HG02884 (cell line): ENCODE results near the gene EYA2.
"Not testable (repeated sequence)": the region's sequence is repeated elsewhere in the genome, so short reads cannot be mapped to it uniquely, and the experiment has no call there.

Experiments
- ATAC-seq: cut with Tn5 transposase; IDR thresholded peaks from one replicate; pipeline ENCODE4 v1.9.1; 2021; ENCODE audit warnings: mild to moderate bottlenecking, moderate library complexity; ENCODE audit not compliant: unreplicated experiment

The EYA2 gene

DNA sequence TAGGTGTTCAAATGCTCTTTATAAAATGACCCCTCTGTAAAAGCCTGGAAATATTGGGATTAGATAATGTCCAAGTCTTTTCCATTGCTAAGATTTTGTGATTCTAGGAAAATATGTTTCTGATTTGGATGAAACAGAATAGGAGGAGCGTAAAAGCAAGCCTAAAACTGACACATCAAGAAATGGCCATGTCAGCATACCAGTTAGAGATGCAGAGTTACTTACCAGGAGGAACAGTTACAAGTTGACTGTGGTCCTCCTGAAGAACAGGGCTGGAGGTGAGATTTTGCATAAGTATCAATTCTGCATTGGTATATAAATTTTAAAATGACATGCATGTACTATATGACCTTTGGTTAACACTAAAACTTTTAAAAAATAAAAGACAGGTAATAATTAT, 35.3 kb downstream of the EYA2 start:
- ATAC-seq = no peak

DNA sequence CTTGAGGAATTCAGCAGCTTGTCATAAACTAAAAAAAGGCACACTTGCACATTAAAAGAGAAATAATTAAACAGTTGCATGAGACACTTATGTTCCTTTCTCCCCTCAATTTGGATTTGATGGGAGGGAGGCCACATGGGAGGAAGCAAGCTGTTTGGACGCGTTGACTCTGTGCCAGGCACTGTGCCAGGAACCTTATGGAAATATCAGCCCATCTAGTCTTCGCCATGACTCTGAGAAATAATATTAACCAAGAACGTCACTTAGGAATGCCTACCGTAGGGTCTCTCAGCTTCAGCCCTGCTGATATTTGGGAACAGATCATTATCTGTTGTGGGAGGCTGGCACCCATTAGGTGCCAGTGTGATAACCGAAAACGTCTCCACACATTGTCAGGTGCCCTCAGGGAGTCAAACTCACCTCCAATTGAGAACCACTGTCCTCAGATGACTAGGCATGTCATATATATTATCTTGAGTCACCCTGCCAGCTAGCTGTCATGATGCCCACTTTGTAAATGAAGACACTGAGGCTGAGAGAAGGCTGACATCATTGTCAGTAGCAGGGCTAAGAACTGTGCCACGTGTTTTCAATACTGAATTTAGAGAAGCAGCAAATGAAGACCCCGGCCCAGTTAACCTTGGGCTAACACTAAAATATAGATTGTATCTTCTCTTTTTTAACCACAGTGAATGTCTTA, 36.1 kb downstream of the EYA2 start:
- no peak for ATAC-seq

DNA sequence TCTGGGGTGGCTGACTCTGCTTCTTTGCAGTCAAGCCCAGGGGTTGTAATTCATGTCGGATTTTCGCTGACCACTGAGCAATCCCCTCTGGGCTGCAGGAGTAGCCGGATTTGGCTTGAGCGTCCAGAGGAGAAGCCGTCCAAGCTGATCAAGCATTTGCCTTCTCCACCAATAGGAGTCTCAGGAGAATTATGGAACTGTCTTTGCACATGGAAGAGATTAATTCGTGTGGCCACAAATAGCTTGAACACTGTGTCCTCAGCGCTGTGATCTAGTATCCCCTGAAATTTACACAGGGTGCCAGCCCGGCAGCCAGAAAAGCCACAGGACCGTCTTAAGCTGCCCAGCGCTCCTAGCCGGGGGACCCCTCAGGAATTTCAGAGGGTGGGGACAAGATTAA, 37.1 kb downstream of the EYA2 start:
- no peak for ATAC-seq

DNA sequence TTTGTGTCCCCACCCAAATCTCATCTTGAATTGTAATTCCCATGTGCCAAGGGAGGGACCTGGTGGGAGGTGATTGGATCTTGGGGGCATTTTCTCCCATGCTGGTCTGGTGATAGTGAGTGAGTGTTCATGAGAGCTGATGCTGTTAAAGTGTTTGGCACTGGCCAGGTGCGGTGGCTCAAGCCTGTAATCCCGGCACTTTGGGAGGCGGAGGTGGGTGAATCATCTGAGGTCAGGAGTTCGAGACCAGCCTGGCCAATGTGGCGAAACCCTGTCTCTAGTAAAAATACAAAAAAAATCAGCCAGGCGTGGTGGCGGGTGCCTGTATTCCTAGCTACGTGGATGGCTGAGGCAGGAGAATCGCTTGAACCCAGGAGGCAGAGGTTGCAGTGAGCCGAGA, 37.8 kb downstream of the EYA2 start:
- not testable (repeated sequence) for ATAC-seq

DNA sequence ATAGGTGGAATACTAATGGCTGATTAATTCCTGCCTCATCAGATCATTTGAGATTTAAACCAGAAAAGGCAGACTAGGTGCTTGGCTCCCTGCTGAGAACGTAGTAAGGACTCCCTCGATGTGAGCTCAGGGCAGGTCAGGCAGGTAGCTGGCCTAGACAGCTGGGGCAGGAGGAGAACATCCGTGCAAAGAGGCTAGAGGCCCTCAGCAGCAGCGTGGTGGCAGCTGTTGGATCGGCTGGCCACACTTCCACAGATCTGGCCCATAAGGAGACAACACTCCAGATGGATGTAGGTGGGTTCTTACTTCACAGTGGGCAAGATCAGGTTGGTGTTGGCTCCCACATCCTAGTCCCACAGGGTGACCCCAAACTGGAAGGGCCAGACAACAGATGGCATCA, 38.5 kb downstream of the EYA2 start:
- no peak for ATAC-seq

DNA sequence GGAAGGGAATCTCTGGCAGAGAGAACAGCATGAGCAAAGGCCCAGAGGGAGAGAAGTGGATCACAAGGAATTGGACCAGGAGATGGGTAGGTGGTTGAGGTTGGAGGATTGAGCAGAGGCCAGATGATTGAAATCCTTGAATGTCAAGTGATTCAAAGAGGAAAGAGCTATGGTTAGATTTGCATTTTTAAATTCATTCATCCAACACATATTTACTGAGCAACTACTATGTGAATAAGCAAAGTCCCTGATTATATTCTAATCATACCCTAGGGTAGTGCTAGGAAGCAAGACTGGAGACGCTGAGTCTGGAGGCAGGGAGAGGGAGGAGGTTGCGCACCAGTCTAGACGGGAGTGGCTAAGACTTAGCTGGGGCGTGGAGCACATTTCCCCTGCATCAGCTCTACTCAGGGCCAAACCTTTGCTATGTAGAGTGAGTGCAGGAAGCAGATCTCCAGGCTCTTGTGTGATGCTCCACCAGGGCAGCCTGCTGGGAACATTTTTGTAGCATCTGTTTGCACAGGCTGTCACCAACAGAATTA, 40.2 kb downstream of the EYA2 start:
- ATAC-seq = no peak

DNA sequence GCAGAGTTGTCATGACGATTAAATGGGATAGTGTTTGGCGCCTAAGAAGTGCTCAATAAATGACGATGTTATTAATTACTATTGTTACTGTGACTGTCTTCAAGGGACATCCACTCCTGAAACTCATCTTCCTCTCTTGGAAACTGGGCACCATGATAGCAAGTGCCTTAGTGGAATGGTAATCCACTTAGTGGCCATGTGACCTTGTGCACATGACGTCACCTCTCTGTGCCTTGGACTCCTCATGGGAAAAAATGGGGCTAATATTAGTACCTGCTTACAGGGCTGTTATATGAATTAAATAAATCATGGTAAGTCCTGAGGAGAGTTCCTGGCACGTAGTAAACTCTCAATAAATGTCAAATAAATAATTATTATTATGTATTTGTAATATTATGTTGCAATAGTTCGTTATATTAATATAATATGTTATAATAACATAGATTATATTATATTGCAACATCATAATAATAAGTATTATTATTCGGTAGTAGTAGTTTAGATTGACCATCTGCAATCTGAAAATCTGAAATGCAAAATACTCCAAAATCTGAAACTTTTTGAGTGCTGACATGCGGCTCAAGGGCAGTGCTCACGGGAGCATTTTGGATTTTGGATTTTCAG, 40.9 kb downstream of the EYA2 start:
- no peak for ATAC-seq

DNA sequence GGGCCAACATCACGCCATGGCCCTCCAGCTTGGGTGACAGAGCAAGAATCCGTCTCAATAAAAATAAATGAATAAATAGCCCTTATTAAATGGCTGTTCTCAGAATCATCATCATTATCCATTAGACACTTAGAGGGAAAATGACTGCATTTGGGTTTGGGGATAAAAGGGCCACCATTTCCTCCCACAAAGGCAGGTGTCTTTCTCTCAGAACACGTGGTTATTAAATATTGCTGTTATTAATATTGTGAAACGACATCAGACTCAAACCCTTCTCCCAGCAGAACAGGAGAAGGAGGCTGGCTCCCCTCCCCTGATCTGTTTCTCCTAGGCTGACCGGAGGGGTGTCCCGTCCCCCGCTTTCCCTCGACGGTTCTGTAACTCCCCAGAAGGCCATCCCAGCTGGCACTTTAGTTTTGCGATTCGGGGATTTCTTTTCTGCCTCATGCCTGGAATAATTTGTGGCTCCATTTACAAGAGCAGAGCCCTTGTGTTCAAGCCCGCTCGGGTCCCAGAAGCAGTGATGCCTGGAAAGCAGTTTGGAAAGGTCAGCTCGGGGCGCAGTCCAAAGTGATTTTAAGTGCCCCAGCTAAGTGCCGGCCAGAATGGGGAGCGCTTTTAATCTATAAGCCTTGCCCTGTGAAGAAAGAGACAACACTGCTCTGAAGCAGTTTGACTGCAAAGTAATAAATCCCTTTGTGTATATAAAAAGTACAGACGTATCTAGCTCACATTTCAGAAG, 41.9 kb downstream of the EYA2 start:
- no peak for ATAC-seq

DNA sequence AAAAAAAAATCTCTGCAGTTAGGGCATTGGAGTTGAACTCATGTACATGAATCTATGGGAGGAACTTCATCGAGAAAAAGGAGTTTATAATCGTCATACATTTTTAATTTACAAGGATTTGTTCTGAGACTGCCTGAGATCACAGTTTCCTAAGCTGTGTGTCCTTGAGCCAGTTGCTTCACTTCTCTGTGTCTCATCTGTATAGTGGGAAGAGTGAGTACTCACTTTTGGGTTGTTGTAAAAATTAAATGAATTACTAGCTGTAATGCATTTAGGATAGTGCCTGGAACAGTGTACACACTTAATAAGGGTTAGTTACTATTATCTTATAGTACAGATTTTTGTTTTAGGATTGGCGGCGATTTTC, 42.5 kb downstream of the EYA2 start:
- no peak for ATAC-seq

DNA sequence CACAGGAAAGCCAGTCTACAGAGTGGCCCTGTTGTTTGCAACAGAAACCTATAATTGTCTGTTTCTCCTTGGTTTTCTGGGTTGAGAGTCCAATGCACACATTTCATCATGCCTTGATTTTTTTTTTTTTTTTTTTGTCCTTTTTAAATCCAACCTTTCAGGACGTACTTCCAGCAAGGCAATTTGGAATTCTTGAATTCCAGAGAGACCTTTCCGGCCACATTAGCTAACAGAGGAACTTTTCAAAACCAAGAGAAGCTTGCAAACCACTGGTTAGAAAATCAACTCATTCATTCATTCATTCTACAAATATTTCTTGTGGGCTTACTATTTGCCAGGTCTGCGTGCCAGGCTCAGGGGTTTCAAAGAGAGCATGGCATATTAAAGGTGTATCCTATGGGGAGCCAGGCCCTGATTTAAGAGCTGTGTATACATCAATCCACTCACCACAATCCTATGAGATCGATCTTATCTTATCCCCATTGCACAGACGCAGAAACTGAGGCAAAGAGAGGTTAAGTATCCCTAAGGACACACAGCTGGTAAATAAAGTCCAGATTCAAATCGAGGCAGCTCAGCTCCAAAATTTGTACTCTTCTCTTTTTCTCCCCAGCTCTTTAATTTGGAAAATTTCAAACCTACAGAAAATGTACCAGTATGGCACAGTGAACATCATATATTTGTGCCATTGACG, 43.0 kb downstream of the EYA2 start:
- ATAC-seq = no peak

DNA sequence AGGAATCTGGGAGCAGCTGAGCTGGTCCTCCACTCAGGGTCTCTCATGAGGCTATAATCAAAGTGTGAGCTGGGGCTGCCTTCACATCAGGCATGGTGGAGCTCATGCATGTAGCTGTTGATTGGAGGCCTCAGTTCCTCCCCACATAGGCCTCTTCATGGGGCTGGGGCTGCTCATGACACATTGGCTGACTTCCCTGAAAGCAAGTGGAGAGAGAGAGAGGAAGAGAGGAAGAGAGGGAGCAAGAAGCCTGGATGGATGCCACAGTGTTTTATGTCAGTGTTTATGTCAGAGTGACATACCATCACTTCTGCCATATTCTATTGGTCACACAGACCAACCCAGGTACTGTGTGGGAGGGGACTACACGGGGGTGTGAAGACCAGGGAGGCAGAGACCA, 43.8 kb downstream of the EYA2 start:
- ATAC-seq = no peak

DNA sequence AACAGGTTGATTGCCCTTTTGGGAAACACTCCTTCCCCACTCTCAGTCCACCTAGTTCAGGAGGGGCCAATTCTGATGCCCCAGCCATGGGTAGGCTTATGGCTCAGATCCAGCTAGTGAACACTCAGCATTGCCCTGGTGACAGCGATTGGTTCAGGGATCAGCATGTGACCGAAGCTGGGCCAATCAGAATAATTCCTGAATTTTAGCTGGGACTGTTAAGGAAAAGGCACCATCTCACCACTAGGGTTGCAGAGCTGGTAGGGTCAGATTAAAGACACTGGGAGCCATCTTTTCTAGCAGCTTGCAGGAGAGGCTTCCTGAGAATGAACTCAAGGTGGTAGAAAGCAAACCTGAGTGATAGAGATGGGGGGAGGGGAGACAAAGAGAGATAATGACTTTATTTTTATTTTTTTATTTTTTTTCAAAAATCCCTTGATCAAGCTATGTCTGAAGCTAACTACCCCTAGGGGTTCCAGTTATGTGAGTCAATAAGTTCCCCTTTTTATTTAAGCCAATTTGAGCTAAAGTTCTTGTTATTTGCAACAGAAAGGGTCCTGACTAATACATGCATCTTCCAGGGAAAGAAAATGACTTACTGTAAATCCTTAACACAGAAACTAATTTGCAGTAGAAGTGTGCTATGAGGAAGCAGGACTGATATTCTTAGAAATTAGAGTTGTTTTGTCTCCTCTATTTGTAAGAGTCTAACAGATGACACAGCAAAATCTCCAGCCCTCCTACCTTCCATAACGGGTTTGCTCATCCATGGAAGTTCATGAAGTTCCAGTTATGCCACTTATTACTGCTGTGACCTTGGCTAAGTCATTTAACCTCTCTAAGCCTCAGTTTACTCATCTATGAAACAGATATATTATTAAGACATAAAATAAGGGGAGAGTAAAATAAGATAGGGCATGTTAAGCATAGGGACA, 44.7 kb downstream of the EYA2 start:
- ATAC-seq = no peak

DNA sequence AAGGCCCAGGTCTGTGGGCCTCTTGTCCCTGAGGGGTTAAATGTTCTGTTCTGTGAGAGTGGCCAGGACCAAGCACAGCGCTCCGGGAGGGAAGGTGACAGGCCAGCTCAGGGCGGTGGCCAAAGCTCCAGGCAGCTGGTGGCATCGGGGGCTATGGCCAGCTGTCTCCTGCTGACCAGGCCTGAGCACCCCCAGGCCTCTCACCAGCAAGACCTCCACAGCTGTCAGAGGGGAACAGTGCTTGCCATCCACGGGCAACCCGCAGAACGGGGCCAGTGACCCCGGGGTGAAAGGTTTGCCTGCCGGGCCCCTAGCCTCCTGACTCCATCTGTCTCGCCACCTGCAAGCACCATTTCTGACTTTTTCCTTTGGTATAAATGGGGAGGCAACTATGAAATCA, 46.0 kb downstream of the EYA2 start:
- ATAC-seq = no peak

DNA sequence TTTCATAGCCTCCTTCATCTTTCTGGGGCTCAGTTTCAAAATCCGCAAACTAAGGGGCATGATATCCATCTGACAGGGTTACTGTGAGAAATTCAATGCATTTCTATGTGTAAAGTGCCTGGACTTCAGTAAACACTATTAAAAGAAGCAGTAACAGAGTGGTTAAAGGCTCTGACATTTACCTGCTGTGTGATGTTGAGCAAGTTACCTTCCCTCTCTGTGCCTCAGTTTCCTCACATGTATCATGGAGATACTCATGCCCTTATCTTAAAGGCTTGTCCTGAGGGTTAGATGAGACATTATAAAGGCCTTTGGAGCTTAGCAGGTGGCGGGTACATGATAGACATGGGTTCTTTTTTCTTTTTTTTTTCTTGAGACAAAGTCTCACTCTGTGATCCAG, 46.8 kb downstream of the EYA2 start:
- ATAC-seq = no peak

DNA sequence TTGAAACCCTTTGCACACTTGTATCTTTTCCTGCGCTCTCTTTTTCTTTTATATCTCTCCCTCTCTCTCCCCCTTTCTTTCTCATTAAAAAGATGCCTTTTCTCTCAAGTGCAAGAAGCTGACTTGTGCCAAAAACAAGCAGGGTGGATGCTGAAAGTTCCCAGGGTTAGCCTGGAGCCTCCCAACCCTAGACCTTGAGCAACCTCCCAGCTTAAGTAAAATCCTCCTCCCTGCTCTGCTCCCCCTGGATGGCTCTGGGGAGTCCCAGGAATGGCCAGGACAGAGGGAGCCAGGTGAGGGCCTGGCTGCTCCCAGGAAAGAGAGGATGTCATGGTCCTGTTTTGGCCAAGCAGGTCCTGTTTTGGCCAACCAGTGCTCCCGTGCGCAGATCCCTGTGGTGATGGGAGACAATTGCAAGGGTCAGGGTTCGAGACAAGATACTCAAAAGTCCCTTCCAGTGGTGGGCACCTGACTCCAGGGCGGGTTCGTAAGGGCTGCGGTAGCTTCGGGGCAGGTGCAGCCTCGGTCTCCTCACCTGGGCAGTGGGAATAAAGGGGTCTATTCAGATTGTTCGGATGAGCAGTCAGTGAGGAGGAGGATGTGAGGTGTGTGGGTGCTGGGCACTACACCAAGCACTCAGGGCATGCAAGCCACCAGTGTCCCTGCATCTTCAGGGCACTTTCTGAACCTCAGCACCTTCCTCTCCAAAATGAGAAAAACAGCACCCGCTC, 49.4 kb downstream of the EYA2 start:
- ATAC-seq = no peak

DNA sequence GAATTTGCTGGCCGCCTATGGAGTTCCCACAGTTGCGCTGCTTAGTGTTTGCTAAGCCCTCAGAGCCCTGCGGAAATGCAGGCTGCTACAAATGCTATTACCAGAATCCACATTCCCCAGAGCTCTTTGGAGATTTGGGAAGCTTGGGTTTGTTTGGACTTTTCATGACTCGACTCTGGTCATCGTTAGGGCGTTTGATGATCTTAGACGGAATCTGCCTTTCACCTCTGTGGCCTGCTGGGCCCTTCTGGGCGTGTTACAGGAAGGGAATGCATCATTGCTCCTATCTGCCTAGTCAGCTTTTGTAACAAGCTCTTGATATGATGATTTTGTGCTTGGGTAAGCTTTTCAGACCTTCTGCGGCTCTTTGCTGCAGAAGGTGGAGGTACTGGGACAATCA, 50.8 kb downstream of the EYA2 start:
- no peak for ATAC-seq

DNA sequence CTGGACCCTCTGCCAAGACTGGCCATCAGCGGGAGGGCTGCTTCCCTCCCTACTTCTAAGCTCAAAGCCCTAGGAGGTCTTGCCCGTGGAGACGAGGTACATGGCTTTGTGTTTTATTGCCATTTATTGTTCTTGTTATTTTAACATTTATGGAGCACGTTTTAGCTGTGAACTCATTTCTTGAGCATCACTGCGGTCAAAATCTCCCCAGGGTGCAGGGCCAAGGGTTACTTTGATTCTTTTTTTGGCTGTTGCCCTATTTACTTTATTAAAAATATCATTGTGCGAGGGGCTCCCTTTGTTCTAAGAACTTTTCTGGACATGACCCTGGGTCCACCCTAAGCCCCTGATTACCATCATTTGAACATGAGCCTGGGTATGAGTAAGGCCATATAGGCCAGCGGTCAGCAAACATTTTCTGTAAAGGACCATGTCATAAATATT, 51.6 kb downstream of the EYA2 start:
- ATAC-seq = no peak

DNA sequence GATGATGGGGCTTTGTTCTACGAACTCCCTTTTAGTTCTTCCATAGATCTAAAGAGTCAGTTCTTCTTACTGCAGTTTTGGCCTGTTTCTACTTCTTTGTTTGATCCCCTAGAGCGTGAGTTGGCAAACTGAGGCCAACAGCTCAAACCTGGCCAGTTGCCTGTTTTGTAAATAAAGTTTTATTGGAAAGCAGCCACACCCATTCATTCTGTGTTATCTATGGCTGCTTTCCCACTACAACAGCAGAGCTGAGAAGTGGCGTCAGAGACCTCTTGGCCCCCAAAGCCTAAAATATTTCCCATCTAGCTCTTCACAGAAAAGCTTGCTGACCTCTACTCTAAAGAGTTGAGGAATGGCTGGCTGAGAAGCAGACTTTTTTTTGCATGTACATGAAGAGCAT, 52.2 kb downstream of the EYA2 start:
- no peak for ATAC-seq

DNA sequence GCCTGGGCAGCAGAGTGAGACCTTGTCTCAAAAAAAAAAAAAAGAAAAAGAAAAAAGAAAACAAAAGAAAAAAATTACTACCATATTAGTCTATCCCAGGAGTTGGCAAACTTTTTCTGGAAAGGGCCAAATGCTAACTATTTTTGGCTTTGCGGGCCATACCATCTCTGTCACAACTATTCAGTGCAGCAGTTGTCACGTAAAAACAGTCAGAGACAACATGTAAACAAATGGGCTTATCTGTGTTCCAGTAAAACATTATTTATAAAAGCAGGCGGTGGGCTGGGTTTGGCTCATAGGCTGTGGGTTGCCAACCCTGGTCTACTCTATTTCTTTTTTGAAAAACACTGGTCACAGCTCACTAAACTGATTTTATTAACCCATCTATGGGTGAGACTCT, 53.4 kb downstream of the EYA2 start:
- no peak for ATAC-seq

DNA sequence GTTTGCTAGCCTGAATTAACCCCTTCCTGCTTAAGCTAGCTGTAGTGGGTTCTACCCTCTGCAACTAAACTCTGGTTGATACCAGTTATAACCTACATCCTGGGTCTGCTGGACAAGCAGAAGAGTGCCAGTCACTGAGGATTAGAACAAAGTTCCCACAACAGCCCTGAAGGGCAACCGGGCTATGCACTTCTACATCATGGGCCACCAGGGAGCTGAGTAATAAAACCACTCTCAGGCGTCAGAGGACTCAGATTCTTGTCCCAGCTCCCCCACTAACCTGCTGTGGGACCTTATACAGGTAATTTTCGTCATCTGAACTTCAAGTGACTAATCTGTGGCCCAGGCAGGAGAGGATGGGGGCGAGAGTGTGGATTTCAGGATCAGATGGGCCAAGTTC, 56.8 kb downstream of the EYA2 start:
- ATAC-seq = no peak
